CD4-positive, alpha-beta T cell treated with Interleukin-10 for 1 hour (primary cell): ENCODE measurements around the gene TTC39A.

Source experiments
- DNase-seq: peaks from one replicate; pipeline ENCODE4 v3.0.0-alpha.2; 2020

Gene TTC39A

DNA sequence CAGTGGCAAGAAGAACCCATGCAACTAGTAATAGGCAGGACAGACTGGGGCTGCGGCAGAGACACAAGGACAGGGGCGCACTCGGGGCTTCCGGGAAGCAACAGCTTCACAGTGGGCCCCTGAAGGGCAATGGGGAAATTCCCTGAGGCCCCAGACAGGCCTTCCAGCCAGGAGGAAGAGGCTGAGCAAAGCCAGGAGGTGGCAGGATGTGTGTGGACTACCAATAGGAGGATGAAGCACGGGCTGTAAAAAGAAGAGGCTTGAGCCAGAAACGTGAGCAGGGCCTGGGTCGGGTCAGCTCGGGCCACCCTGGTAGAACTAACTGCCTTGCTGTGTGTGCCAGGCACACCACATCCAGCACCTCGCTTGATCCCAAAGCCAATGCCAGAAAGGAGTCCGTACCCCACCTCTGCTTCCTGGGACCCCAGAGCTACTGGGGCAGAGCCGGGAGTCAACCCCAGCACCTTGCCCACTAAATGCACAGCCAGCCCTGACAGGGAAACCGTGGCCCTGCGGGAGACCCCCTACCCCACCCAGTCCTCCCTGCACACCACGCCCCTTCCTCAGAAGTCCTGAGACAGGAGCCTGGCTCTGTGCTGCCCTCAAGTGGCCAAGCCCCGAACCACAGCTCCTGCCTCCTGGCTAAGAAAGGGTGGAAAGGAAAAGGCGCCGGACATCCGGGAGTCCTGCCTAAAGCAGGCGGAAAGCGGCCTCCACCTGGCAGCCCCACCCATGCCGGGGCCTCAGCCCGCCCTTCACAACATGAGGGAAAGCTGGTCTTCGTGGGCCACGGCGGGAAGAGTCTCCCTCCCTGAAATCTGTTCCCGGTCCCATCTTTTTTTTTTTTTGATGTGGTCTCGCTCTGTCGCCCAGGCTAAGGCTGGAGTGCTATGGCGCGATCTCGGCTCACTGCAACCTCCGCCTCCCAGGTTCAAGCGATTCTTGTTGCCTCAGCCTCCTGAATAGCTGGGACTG, 33.7 kb downstream of the TTC39A start:
- peak; percentile 68 for DNase-seq

DNA sequence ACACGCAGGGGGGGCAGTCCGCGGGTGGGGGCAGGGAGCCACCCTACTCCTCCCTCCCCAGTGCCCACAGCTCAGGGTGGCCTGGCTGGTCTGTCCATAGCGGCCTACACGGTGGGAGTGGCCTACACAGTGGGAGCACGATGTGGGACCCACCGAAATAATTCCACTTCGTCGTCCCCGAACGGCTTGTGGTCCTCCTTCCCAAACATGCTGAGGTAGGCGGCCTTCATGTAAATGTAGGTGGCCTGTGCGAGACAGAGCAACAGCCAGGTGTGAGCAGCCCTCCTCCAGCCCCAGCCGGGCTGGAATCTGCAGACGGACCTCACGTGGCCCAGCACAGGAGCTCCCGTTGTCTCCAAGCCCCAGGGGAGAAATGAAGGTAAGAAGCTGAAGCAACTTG, 34.4 kb downstream of the TTC39A start:
- DNase-seq = no peak

DNA sequence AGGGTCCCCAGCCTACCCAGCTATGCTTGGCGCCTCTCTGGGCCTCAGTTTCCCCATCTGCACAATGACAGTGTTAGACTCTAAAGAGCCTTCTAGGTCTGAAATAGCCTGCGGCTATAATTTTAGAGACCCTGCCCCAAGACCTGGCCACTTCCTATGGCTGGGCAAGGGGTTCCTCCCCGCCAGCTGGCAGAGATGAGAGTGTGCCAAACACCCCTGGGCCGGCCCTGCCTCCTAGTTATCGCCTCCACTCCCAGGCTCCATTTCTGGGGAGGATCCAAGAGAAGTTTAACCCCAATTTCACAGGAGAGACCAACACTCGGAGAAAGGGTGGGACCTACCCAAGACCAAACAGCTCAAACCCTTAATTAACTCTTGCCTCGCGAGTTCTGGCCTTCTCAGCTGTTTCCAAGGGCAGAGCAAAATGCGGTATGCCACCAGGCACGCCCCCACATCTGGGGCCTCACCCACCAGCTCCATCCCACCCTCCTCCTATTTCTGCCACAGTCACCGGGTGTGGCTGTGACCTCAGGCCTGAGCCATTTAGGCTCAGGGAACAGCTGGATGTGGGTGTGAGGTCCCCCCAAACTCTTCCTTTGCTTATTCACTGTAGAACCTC, 35.7 kb downstream of the TTC39A start:
- DNase-seq = no peak

DNA sequence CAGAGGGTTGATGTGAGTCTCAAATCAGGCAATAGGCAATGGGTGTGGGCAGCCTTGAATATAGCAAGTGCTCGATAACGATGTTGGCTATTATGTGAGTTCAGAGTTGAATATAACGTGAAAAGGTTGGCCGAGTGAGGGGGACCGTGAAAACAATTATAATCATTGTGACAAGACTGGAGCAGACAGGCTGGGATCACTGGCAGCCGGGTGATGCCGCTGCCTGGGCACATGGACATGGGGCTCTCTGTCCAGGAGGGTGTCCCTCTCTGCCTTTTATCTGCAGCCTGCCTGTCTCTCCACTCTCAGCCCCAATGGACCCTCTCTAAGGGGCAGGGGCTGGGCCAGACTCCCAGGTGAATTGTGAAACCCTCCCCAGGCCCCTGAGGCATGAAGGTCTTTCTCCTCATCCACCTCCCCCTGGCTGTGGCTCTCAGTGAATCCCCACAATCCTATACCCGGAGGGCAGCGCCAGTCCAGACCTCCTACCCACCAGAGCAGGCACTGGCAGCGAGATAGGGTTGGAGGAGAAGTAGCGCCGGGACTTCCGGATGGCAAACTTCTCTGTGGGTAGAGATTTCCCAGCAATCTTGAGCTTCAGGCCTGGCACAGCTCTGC, 36.4 kb downstream of the TTC39A start:
- no peak for DNase-seq

GRCh38 chr1:51290489-51290847, 39.9 kb downstream of the TTC39A start:
- no peak for DNase-seq

- DNase-seq = no peak
These were observed 40.5 kb downstream of the TTC39A start for GRCh38 chr1:51289676-51290488.

DNA sequence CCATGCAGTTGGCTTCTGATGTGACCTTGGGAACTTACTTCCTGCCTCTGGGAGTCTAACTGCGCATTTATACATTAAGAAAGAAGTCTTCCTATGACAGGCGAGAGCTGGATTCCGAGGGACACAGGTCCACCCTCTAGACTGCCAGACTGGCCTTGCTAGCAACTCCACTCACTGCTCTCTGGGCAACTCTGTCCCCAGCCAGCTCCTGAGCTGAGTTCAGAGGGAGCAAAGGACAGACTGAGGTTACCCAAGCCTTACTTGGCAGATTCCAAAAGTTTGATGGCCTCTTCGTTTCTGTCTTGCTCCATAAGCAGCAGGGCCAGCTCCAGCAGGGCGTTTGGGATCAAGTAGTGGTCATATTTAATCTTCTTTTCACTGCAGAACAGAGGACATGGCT, 41.8 kb downstream of the TTC39A start:
- no peak for DNase-seq

- DNase-seq = no peak
These were observed 42.4 kb downstream of the TTC39A start for GRCh38 chr1:51287966-51288365.

GRCh38 chr1:51285055-51285454, 45.3 kb downstream of the TTC39A start:
- DNase-seq = no peak

- no peak for DNase-seq
These were observed 45.8 kb downstream of the TTC39A start for GRCh38 chr1:51284487-51284954.

DNA sequence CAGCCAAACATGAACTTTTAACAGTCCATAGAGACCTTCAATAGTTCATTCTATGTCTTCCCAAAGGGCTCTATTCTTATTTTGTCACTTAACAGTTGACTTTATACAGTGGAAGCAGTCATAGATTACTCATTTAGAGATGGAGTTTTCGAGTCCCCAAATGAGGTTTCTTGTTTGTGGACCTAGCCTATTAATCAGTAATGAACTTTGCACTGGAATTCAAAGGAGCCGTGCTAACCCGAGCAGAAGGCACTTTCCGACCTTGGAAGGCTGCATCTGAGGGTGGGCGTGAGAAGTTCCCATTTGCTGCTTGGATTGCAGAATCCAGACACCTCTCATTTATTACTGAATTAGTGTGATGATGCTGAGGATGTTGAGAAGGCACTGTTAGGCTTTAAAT, 46.4 kb downstream of the TTC39A start:
- DNase-seq = no peak

GRCh38 chr1:51282605-51283004, 47.8 kb downstream of the TTC39A start:
- DNase-seq = no peak

- no peak for DNase-seq
These were observed 48.6 kb downstream of the TTC39A start for GRCh38 chr1:51281807-51282206.

DNA sequence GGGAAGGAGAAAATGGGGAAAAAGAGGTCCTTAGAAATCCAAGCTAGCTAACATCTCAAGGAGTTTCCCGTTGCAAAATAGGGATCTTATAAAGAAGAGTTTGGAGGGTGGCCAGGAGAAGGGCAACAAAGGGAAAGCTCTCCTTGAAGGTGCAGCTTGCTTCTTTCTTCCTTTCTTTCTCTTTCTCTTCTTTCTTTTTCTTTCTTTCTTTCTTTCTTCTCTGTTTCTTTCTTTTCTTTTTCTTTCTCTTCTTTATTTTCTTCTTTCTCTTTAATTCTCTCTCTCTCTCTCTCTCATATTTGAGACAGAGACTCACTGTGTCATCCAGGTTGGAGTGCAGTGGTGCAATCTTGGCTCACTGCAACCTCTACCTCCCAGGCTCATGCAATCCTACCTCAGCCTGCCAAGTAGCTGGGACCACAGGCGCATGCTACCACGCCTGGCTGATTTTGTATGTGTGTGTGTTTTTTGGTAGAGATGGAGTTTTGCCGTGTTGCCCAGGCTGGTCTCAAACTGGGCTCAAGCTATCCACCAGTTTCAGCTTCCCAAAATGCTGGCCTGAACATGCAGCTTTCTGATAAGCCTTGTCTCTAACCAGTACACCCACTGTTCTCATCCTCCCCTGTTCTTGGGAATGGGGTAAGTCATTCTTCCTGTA, 49.9 kb downstream of the TTC39A start:
- no peak for DNase-seq

DNA sequence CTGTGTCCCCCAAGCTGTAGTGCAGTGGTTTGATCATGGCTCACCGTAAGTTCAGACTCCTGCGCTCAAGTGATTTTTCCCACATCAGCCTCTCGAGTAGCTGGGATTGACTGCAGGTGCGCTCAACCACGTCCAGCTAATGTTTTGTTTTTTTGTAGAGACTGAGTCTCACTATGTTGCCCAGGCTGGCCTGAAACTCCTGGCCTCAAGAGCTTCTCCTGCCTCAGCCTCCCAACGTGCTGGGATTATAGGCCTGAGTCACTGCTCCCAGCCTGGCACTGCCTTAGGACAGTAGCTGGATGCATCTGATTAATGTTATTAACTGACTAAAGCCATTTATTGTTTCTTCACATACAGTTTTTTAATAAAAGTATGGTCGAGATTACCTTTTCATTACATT, 54.1 kb downstream of the TTC39A start:
- no peak for DNase-seq

DNA sequence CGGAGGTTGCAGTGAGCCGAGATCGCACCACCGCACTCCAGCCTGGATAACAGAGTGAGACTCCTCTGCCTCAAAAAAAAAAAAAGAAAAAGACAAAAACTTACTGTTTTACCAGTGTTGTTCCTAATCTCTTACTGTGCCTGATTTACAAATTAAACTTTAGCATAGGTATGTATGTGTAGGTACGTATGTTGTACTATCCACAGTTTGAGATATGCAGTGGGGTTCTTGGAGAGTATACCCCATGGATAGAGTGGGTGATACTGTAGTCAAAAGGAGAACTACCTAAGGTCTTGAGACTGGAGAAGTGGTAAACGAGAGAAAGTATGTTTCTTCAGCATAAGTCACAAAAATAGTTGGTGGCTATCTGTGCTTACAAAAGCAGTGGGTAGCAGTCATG, 55.7 kb downstream of the TTC39A start:
- DNase-seq = no peak

DNA sequence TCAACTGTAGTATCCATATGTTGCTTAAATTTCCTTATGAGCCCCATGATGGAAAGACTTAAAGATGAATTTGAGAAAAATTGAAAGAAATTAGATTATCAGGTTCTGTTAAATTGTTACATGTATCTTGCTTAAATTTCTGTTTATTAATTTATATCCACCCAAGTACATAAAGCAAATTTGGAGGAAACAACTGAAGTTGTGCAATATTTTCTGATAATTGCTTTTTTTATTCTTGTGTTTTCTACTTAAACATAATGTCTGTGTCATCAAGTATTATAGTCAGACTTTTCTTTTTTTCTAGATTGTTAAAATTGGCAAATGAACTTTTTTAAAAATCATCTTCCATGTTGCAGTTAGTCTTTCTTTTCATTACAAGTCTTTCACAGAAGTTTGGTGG, 57.4 kb downstream of the TTC39A start:
- no peak for DNase-seq

DNA sequence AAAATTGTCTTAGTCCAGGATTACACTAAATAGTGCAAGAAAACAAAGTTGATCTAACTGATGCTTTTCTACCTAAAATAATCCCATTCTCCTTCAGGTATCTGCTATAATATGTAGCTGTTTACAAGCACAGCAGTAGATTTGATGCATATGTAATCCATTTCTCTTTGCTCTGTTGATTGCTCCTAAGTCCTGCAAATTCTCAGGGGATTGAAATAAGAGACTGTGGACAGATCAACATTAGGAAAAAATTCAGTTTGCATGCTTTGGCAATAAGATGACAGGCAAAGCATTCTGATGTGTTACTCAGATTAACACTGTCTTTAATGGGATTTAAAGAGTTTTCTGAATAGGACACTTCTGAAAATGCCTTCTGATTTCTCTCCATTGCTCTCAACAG, 59.6 kb downstream of the TTC39A start:
- DNase-seq = no peak

DNA sequence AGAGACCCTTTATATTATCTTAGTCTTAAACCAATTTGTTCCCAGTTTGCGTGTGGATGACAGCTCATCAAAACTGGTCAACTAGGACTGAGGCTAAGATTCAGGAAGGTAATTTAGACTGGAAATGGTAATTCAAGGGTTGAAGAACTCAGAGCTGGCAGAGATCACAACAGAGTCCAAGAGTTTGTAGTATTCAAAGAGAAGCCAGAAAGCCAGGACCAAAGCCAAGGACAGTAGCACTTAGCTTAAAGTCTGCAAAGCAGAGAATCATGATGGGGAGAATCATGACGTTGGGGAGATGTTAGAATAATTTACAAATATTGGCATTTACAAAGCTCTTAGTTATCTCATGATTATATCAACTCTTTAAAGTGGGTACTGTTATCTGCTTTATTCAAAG, 61.7 kb downstream of the TTC39A start:
- DNase-seq = no peak

GRCh38 chr1:51266791-51267190, 63.6 kb downstream of the TTC39A start:
- no peak for DNase-seq

DNA sequence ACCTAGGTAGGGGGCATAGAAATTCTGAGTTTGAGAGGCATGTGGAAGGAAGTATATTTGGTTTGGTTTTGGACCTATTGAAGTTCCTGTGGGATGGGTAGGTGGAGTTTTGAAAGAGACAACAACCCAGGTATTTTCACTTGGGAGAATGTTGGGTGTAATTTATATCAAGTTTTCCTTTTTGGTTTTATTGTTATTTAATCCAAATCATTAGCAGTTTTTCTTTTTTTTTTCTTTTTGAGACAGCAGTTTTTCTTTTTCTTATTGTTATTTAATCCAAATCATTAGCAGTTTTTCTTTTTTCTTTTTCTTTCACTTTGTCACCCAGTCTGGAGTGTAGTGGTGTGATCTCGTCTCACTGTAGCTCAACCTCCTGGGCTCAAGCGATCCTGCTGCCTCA, 64.2 kb downstream of the TTC39A start:
- DNase-seq = no peak

GRCh38 chr1:51265618-51266017, 64.7 kb downstream of the TTC39A start:
- no peak for DNase-seq

DNA sequence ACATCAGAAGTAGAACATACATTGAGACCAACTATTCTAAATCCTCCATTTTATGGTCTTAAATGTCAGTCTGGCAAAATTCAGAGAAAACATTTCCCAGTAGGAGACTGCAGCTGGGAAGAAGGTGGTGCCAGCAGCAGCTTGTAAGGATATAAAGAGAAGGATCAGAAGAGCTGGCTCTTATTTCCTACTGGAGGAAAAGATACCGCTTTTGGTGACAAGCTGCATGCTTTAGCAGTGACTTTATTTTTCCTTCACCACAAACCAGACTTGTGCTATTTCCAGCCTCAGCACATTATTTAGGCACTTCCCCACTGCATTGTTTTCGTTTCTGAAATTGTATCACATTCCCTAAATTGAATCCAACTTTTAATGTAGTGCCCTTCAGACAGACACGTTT, 65.9 kb downstream of the TTC39A start:
- no peak for DNase-seq
